ENCODE measurements around the gene CD274. TPM values are rescaled to one million over a fixed set of nuclear protein-coding genes. Genes with fewer than 3 reads are reported as not detected.
"Not testable (repeated sequence)": the region's sequence is repeated elsewhere in the genome, so short reads cannot be mapped to it uniquely, and the experiment has no call there.

The CD274 gene
- total and polyA plus RNA-seq, 4 donors: 1.9 to 5.7 (median 3.0) TPM

DNA sequence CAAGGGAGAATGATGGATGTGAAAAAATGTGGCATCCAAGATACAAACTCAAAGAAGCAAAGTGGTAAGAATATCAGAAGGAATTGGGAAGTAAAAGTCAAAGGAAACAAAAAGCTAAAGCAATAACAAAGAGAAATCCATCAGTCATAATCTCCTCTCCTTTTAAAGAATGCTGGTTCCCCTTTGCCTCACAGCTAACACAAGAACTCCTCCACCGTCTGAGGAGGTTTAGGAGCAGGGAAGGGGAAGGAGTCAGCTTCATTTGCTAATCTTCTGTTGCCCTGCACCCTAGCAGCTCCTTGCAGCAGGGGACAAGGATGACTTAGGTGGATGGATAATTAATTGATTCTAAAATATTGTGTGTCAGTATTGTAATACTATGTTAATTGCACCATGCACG is 16.4 kb downstream of the CD274 start:
- WGBS, 2 donors: 73 to 79% methylated on average over 2 of the region's 2 CpGs
- Histone ChIP-seq H3K27me3 (ENCODE audit: control insufficient read depth in 1 of 2, insufficient read depth in 2 of 2, low read length in 1 of 2) (no peaks in the 10 kb centered on the region), H3K36me3 (ENCODE audit: control insufficient read depth in 1 of 2, insufficient read depth in 2 of 2, low read length in 1 of 2) (no peaks in the 10 kb centered on the region), H3K4me3 (ENCODE audit: low read length in 2 of 2) (no peak overlapping the region), H3K4me1 (ENCODE audit: control insufficient read depth in 1 of 2, insufficient read depth in 2 of 2, low read length in 2 of 2) (peaks cover 0 to 2% of the 10 kb centered on the region in 2 donors), H3K27ac (ENCODE audit: low read depth in 1 of 2, low read length in 2 of 2) (no peak overlapping the region), H3K9me3 (ENCODE audit: control insufficient read depth, low read length) (no peaks in the 10 kb centered on the region)
- DNase-seq (no peak), ATAC-seq (ENCODE audit: low FRiP score) (no peak)
- intact Hi-C loops (cut with DNase I): no loop called here

DNA sequence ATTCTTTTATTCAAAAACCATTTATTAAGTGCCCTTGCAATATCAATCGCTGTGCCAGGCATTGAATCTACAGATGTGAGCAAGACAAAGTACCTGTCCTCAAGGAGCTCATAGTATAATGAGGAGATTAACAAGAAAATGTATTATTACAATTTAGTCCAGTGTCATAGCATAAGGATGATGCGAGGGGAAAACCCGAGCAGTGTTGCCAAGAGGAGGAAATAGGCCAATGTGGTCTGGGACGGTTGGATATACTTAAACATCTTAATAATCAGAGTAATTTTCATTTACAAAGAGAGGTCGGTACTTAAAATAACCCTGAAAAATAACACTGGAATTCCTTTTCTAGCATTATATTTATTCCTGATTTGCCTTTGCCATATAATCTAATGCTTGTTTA is 18.5 kb downstream of the CD274 start:
- no peak for ATAC-seq (ENCODE audit: low FRiP score)
- Histone ChIP-seq H3K9me3 (ENCODE audit: control insufficient read depth, low read length) (no peaks in the 10 kb centered on the region), H3K36me3 (ENCODE audit: control insufficient read depth in 1 of 2, insufficient read depth in 2 of 2, low read length in 1 of 2) (no peaks in the 10 kb centered on the region), H3K4me1 (ENCODE audit: control insufficient read depth in 1 of 2, insufficient read depth in 2 of 2, low read length in 2 of 2) (peaks cover 0 to 2% of the 10 kb centered on the region in 2 donors), H3K27ac (ENCODE audit: low read depth in 1 of 2, low read length in 2 of 2) (no peak overlapping the region), H3K27me3 (ENCODE audit: control insufficient read depth in 1 of 2, insufficient read depth in 2 of 2, low read length in 1 of 2) (no peaks in the 10 kb centered on the region), H3K4me3 (ENCODE audit: low read length in 2 of 2) (no peak overlapping the region)
- 36 to 41% methylated on average over 5 of the region's 5 CpGs for WGBS, 2 donors
- intact Hi-C loops (cut with DNase I): no loop called here
- DNase-seq: no peak

DNA sequence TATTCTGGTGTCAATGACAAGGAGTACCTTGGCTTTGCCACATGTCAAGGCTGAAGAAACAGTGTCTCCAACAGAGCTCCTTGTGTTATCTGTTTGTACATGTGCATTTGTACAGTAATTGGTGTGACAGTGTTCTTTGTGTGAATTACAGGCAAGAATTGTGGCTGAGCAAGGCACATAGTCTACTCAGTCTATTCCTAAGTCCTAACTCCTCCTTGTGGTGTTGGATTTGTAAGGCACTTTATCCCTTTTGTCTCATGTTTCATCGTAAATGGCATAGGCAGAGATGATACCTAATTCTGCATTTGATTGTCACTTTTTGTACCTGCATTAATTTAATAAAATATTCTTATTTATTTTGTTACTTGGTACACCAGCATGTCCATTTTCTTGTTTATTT is 19.8 kb downstream of the CD274 start:
- peaks cover 0 to 2% of the 10 kb centered on the region in 2 donors for H3K4me1 ChIP-seq (ENCODE audit: control insufficient read depth in 1 of 2, insufficient read depth in 2 of 2, low read length in 2 of 2)
- no peaks in the 10 kb centered on the region for H3K27me3 ChIP-seq (ENCODE audit: control insufficient read depth in 1 of 2, insufficient read depth in 2 of 2, low read length in 1 of 2)
- H3K27ac ChIP-seq (ENCODE audit: low read depth in 1 of 2, low read length in 2 of 2): no peak overlapping the region
- intact Hi-C loops (cut with DNase I): no loop called here
- DNase-seq (no peak), ATAC-seq (ENCODE audit: low FRiP score) (no peak)
- H3K36me3 ChIP-seq (ENCODE audit: control insufficient read depth in 1 of 2, insufficient read depth in 2 of 2, low read length in 1 of 2): no peaks in the 10 kb centered on the region
- H3K9me3 ChIP-seq (ENCODE audit: control insufficient read depth, low read length): no peaks in the 10 kb centered on the region
- no peak overlapping the region for H3K4me3 ChIP-seq (ENCODE audit: low read length in 2 of 2)
- WGBS, 2 donors: 50 to 64% methylated on average over 1 of the region's 1 CpG

DNA sequence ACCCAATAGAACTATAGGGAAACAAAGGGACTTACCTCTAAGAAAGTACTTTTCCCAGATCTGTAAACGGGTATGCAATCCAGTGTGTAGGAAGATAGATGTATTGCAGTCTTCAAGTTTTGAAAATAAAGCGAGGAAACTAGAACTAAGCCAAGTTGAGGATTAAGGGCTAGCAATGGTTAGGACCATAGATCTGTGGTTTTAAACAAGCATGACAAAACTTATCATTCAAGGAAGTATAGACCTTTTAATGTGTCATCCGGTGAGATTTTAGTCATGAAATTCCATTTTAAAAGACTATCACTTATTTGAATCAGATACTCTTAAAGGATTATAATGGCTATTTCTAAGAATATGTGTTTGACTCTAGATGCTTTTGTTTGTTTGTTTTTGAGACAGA is 20.5 kb downstream of the CD274 start:
- ATAC-seq (ENCODE audit: low FRiP score): no peak
- Histone ChIP-seq H3K9me3 (ENCODE audit: control insufficient read depth, low read length) (no peaks in the 10 kb centered on the region), H3K27ac (ENCODE audit: low read depth in 1 of 2, low read length in 2 of 2) (no peak overlapping the region), H3K36me3 (ENCODE audit: control insufficient read depth in 1 of 2, insufficient read depth in 2 of 2, low read length in 1 of 2) (no peaks in the 10 kb centered on the region), H3K4me1 (ENCODE audit: control insufficient read depth in 1 of 2, insufficient read depth in 2 of 2, low read length in 2 of 2) (peaks cover 0 to 2% of the 10 kb centered on the region in 2 donors), H3K27me3 (ENCODE audit: control insufficient read depth in 1 of 2, insufficient read depth in 2 of 2, low read length in 1 of 2) (no peaks in the 10 kb centered on the region), H3K4me3 (ENCODE audit: low read length in 2 of 2) (no peak overlapping the region)
- intact Hi-C loops (cut with DNase I): no loop called here
- 87 to 88% methylated on average over 3 of the region's 3 CpGs for WGBS, 2 donors
- no peak for DNase-seq

DNA sequence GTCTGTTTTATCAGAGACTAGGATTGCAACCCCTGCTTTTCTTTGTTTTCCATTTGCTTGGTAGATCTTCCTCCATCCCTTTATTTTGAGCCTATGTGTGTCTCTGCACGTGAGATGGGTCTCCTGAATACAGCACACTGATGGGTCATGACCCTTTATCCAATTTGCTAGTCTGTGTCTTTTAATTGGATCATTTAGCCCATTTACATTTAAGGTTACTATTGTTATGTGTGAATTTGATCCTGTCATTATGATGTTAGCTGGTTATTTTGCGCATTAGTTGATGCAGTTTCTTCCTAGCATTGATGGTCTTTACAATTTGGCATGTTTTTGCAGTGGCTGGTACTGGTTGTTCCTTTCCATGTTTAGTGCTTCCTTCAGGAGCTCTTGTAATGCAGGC is 25.3 kb downstream of the CD274 start:
- 95 to 97% methylated on average over 2 of the region's 2 CpGs for WGBS, 2 donors
- ATAC-seq (ENCODE audit: low FRiP score); H3K36me3 ChIP-seq (ENCODE audit: control insufficient read depth in 1 of 2, insufficient read depth in 2 of 2, low read length in 1 of 2); H3K9me3 ChIP-seq (ENCODE audit: control insufficient read depth, low read length); H3K4me3 ChIP-seq (ENCODE audit: low read length in 2 of 2); intact Hi-C loops (cut with DNase I); H3K4me1 ChIP-seq (ENCODE audit: control insufficient read depth in 1 of 2, insufficient read depth in 2 of 2, low read length in 2 of 2); DNase-seq; H3K27ac ChIP-seq (ENCODE audit: low read depth in 1 of 2, low read length in 2 of 2); H3K27me3 ChIP-seq (ENCODE audit: control insufficient read depth in 1 of 2, insufficient read depth in 2 of 2, low read length in 1 of 2): not testable (repeated sequence)

DNA sequence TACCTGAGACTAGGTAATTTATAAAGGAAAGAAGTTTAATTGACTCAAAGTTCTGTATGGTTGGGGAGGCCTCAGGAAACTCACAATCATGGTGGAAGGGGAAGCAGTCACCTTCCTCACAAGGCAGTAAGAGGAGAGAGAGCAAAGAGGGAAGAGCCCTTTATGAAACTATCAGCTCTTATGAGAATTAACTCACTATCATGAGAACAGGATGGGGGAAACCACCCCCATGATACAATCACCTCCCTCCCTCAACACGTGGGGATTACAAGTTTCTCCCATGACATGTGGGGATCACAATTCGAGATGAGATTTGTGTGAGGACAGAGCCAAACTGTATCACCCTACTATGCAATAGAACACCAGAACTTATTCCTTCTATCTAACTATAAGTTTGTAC is 27.9 kb downstream of the CD274 start:
- 78 to 84% methylated on average over 2 of the region's 2 CpGs for WGBS, 2 donors
- DNase-seq (no peak), ATAC-seq (ENCODE audit: low FRiP score) (no peak)
- Histone ChIP-seq H3K9me3 (ENCODE audit: control insufficient read depth, low read length) (no peaks in the 10 kb centered on the region), H3K27me3 (ENCODE audit: control insufficient read depth in 1 of 2, insufficient read depth in 2 of 2, low read length in 1 of 2) (no peaks in the 10 kb centered on the region), H3K36me3 (ENCODE audit: control insufficient read depth in 1 of 2, insufficient read depth in 2 of 2, low read length in 1 of 2) (no peaks in the 10 kb centered on the region), H3K4me3 (ENCODE audit: low read length in 2 of 2) (no peak overlapping the region), H3K4me1 (ENCODE audit: control insufficient read depth in 1 of 2, insufficient read depth in 2 of 2, low read length in 2 of 2) (no peaks in the 10 kb centered on the region), H3K27ac (ENCODE audit: low read depth in 1 of 2, low read length in 2 of 2) (no peak overlapping the region)
- intact Hi-C loops (cut with DNase I): no loop called here

DNA sequence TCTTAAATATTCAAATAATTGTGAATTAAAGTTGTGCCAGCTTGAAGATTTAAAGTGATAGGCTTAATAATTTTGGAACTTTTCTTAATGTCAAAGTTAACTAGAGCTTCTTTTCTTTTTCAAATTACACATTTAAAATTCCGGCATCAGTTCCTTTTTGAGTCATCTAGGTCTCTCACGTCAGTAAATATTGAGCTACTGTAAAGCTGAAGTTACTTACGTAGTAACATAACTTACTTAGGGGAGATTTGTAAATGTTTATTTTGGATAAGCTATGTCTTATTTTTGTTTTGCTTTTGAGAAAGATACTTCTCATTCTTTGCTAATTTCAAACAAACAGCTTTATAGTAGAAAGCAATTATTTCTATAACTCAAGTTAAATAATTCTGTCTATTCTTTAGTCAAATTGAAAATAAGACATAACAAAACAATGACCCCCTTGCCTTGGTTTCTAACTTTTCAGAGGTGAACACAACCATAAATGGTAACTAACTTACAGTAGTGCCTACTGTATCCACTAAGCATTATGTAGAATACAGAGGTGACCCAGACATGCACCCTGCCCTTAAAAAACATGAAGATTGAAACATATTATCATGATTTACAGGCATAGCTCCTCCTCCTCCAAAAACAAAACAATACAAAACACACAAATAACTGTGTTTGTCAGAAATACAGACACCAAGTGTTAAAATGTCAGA is 29.8 kb downstream of the CD274 start:
- H3K9me3 ChIP-seq (ENCODE audit: control insufficient read depth, low read length): peaks cover 2% of the 10 kb centered on the region
- no peak for ATAC-seq (ENCODE audit: low FRiP score)
- H3K4me3 ChIP-seq (ENCODE audit: low read length in 2 of 2): no peak overlapping the region
- no peak for DNase-seq
- H3K4me1 ChIP-seq (ENCODE audit: control insufficient read depth in 1 of 2, insufficient read depth in 2 of 2, low read length in 2 of 2): no peaks in the 10 kb centered on the region
- no peak overlapping the region for H3K27ac ChIP-seq (ENCODE audit: low read depth in 1 of 2, low read length in 2 of 2)
- H3K27me3 ChIP-seq (ENCODE audit: control insufficient read depth in 1 of 2, insufficient read depth in 2 of 2, low read length in 1 of 2): no peaks in the 10 kb centered on the region
- 82 to 86% methylated on average over 3 of the region's 3 CpGs for WGBS, 2 donors
- H3K36me3 ChIP-seq (ENCODE audit: control insufficient read depth in 1 of 2, insufficient read depth in 2 of 2, low read length in 1 of 2): no peaks in the 10 kb centered on the region
- intact Hi-C loops (cut with DNase I): no loop called here

DNA sequence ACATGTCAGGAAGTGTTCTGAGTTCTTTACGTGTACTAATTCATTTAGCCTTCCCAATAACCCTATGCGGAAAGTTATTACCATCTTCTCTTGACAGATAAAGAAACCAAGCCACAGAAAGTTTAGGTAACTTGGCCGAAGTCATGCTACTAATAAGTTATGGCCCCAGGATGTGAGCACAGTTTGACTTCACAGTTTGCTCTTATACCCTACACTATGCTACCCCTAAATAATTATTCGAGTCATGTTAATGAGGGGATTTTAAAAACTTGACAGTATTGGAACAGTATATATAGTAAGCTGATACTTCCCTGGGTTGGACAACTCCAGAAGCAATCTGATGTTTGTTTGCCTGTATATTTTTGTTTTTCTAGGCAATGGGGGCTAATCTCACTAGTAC is 30.6 kb downstream of the CD274 start:
- 94 to 98% methylated on average over 4 of the region's 4 CpGs for WGBS, 2 donors
- no peaks in the 10 kb centered on the region for H3K4me1 ChIP-seq (ENCODE audit: control insufficient read depth in 1 of 2, insufficient read depth in 2 of 2, low read length in 2 of 2)
- ATAC-seq (ENCODE audit: low FRiP score) (no peak), DNase-seq (no peak)
- intact Hi-C loops (cut with DNase I): no loop called here
- peaks cover 2% of the 10 kb centered on the region for H3K9me3 ChIP-seq (ENCODE audit: control insufficient read depth, low read length)
- no peaks in the 10 kb centered on the region for H3K36me3 ChIP-seq (ENCODE audit: control insufficient read depth in 1 of 2, insufficient read depth in 2 of 2, low read length in 1 of 2)
- no peaks in the 10 kb centered on the region for H3K27me3 ChIP-seq (ENCODE audit: control insufficient read depth in 1 of 2, insufficient read depth in 2 of 2, low read length in 1 of 2)
- H3K27ac ChIP-seq (ENCODE audit: low read depth in 1 of 2, low read length in 2 of 2): no peak overlapping the region
- H3K4me3 ChIP-seq (ENCODE audit: low read length in 2 of 2): no peak overlapping the region

DNA sequence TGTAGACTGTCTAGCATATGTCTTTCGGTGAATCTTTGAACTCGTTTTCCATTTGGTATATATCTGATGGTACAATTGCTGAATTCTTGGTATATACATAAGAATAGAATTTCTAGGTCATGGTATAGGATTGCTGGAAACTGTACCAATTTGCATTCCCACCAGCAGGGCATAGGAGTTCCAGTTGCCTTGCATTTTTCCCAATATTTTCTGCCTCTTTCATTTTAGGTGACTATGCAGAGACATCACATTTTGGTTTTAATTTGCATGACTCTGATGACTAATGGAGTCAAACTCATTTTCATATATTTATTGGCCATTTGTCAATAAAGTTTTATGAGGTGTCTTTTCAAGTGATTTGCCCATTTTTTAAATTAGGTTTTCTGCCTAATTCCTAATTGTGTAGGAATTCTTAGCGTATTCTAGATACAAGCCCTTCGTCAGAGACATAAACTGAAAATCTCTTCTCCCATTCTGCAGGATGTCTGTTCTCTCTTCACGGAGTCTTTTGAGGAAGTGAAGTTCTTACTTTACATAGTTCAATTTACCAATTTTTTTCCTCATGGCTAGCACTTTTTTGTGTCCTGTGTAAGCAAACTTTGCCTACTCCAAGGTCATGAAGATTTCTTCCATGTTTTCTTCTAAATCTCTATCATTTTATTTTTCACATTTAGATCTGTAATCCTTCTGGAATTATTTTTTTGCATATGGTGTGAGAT is 31.1 kb downstream of the CD274 start:
- Histone ChIP-seq H3K4me3 (ENCODE audit: low read length in 2 of 2) (no peak overlapping the region), H3K27ac (ENCODE audit: low read depth in 1 of 2, low read length in 2 of 2) (no peak overlapping the region), H3K27me3 (ENCODE audit: control insufficient read depth in 1 of 2, insufficient read depth in 2 of 2, low read length in 1 of 2) (no peaks in the 10 kb centered on the region), H3K36me3 (ENCODE audit: control insufficient read depth in 1 of 2, insufficient read depth in 2 of 2, low read length in 1 of 2) (no peaks in the 10 kb centered on the region), H3K4me1 (ENCODE audit: control insufficient read depth in 1 of 2, insufficient read depth in 2 of 2, low read length in 2 of 2) (no peaks in the 10 kb centered on the region), H3K9me3 (ENCODE audit: control insufficient read depth, low read length) (peaks cover 2% of the 10 kb centered on the region)
- intact Hi-C loops (cut with DNase I): no loop called here
- DNase-seq: no peak
- 92 to 93% methylated on average over 5 of the region's 5 CpGs for WGBS, 2 donors
- ATAC-seq (ENCODE audit: low FRiP score): no peak

Measured in aorta (tissue), 5 donors.